Measurements from ENCODE around the gene POU5F1.
A peak's percentile ranks its signal among the peaks of the same experiment; 100 is the strongest.
"Not testable (repeated sequence)": the region's sequence is repeated elsewhere in the genome, so short reads cannot be mapped to it uniquely, and the experiment has no call there.

POU5F1 gene

GRCh38 chr6:31165064-31165832, 5.2 kb downstream of the POU5F1 start:
- DNase-seq = not testable (repeated sequence)

GRCh38 chr6:31164475-31165063, 5.9 kb downstream of the POU5F1 start:
- DNase-seq = not testable (repeated sequence)

- DNase-seq = no peak
These were observed 6.6 kb downstream of the POU5F1 start for GRCh38 chr6:31163922-31164321.

GRCh38 chr6:31162463-31163165, 7.9 kb downstream of the POU5F1 start:
- no peak for DNase-seq

GRCh38 chr6:31161216-31162126, 9.0 kb downstream of the POU5F1 start:
- DNase-seq = no peak

GRCh38 chr6:31158863-31159855, 11.3 kb downstream of the POU5F1 start:
- DNase-seq = peak; percentile 62

- peak; percentile 99 for DNase-seq
These were observed 12.2 kb downstream of the POU5F1 start, which contains the start of gene TCF19 for GRCh38 chr6:31158140-31158862. Gene TCF19, plus strand, starts transcription at chr6:31158589. Its CDS starts 881 bp downstream, at chr6:31159470.

- no peak for DNase-seq
These were observed 12.9 kb downstream of the POU5F1 start, which contains the start of gene CCHCR1 for GRCh38 chr6:31157513-31158139. Gene CCHCR1, minus strand, starts transcription at chr6:31157802. Its CDS starts 202 bp downstream, at chr6:31157600.

- DNase-seq = no peak
These were observed 13.8 kb downstream of the POU5F1 start for GRCh38 chr6:31156641-31157040.

GRCh38 chr6:31154436-31154835, 16.0 kb downstream of the POU5F1 start:
- DNase-seq = no peak

GRCh38 chr6:31152781-31153180, 17.7 kb downstream of the POU5F1 start:
- no peak for DNase-seq

GRCh38 chr6:31149827-31150447, 20.5 kb downstream of the POU5F1 start:
- no peak for DNase-seq

GRCh38 chr6:31145386-31145785, 25.1 kb downstream of the POU5F1 start:
- DNase-seq = no peak

- no peak for DNase-seq
These were observed 25.5 kb downstream of the POU5F1 start for GRCh38 chr6:31144970-31145340.

- DNase-seq = no peak
These were observed 26.0 kb downstream of the POU5F1 start for GRCh38 chr6:31144296-31144969.

GRCh38 chr6:31143148-31143547, 27.3 kb downstream of the POU5F1 start:
- no peak for DNase-seq

- DNase-seq = no peak
These were observed 28.1 kb downstream of the POU5F1 start for GRCh38 chr6:31142361-31142761.

GRCh38 chr6:31140643-31141042, 29.8 kb downstream of the POU5F1 start:
- DNase-seq = no peak

- no peak for DNase-seq
These were observed 30.9 kb downstream of the POU5F1 start for GRCh38 chr6:31139599-31139998.

All from stimulated activated CD8-positive, alpha-beta memory T cell treated with anti-CD3 and anti-CD28 coated beads, Interleukin-4, amount 100 ng/mL, for 48 hours (primary cell).